Ectodermal cell (in vitro differentiated cells): ENCODE data around the gene SPAG17.
"Not testable (repeated sequence)": the region's sequence is repeated elsewhere in the genome, so short reads cannot be mapped to it uniquely, and the experiment has no call there.

ENCODE experiments used
- H3K27ac ChIP-seq: 2 replicates; pipeline ENCODE4 v1.7.0; 2013; ENCODE audit warnings: mild to moderate bottlenecking, low read depth, low read length; ENCODE audit not compliant: insufficient read depth, poor library complexity, severe bottlenecking
- H3K27me3 ChIP-seq: 2 replicates; pipeline ENCODE4 v1.7.0; 2013; ENCODE audit warnings: mild to moderate bottlenecking, low read length; ENCODE audit not compliant: insufficient read depth, control insufficient read depth, poor library complexity, severe bottlenecking
- H3K36me3 ChIP-seq: one replicate; pipeline ENCODE4 v1.7.0; 2013; ENCODE audit warnings: low read length; ENCODE audit not compliant: control insufficient read depth, insufficient read depth
- H3K4me1 ChIP-seq: one replicate; pipeline ENCODE4 v1.7.0; 2013; ENCODE audit warnings: low read length; ENCODE audit not compliant: control insufficient read depth, insufficient read depth
- H3K4me3 ChIP-seq: 2 replicates; pipeline ENCODE4 v1.7.0; 2013; ENCODE audit warnings: low read depth, low read length, control low read depth; ENCODE audit not compliant: insufficient read depth
- H3K9me3 ChIP-seq: 2 replicates; pipeline ENCODE4 v1.7.0; 2013; ENCODE audit warnings: mild to moderate bottlenecking, low read length, moderate library complexity; ENCODE audit not compliant: control insufficient read depth
- WGBS, 2 experiments: methylation state at CpG; one replicate each; pipeline ENCODE4 v1.1.7; 2013; ENCODE audit warnings: missing lambda C conversion rate in 2 of 2; 5-methylcytosine and 5-hydroxymethylcytosine counted together

SPAG17 gene

DNA sequence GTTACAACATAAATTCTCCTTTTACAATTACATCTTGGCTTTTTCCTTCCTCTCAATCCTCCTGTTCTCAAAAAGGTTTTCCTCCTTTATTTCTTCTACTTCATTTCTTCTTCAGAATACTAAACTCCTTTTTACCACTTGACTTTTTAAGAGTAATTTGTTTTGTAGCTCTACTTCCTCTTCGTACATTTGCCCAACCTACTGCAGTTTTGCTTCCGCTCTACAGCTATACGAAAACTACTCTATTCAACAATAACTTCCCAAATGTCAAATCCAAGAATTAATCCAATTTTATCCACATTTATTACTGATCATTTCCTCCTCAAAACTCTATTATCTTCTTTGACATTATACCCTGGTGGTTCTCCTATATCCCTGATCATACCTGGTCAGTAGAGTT is 259.0 kb downstream of the SPAG17 start:
- no peaks in the 10 kb centered on the region for H3K9me3 ChIP-seq
- no peak overlapping the region for H3K27ac ChIP-seq
- 94 to 98% methylated on average over 3 of the region's 3 CpGs for WGBS, 2 experiments
- H3K27me3 ChIP-seq: no peaks in the 10 kb centered on the region
- H3K4me3 ChIP-seq: no peak overlapping the region
- peaks cover 5% of the 10 kb centered on the region for H3K4me1 ChIP-seq
- H3K36me3 ChIP-seq: no peaks in the 10 kb centered on the region

DNA sequence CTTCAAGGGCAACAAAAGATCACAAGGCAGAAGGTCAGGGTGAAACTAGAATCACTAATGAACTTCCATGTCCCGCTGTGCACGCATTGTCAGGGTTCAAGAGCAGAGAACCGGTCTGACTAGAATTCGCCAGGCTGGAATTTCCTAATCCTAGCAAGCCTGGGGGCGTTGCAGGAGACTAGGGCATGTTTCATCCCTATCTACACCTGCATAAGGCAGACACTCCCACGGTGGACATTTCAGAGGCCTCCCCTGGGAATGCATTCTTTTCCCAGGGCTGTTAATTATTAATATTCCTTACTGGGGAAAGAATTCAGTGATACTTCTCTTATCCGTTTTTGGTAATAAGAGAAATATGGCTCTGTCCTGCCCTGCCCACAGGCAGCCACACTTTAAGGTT is 262.3 kb downstream of the SPAG17 start:
- WGBS, 2 experiments: 94 to 95% methylated on average over 7 of the region's 7 CpGs
- H3K4me3 ChIP-seq, H3K27me3 ChIP-seq, H3K9me3 ChIP-seq, H3K4me1 ChIP-seq, H3K27ac ChIP-seq: not testable (repeated sequence)
- H3K36me3 ChIP-seq: peaks cover 10% of the 10 kb centered on the region

DNA sequence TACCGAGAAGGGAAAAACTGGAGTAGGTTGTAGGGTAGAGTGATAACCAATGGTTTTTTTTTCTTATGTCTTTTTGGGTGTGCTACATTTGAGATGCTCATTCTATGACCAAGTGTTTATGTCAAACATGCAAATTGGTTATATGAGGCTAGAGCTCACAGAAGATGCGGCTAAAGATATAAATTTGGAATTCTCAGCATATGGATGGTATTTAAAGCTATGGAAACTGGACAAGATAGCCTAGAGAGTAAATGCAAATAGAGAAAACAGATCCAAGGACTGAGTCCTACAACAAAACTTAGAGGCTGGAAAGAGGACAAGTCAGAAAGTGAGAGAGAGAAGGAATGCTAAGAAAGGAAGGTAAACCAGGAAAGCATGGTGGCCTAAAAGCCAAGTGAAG is 263.0 kb downstream of the SPAG17 start:
- Histone ChIP-seq H3K27ac (no peak overlapping the region), H3K27me3 (no peaks in the 10 kb centered on the region), H3K36me3 (peaks cover 10% of the 10 kb centered on the region), H3K9me3 (no peaks in the 10 kb centered on the region), H3K4me1 (no peaks in the 10 kb centered on the region), H3K4me3 (no peak overlapping the region)
- 95 to 96% methylated on average over 2 of the region's 2 CpGs for WGBS, 2 experiments

DNA sequence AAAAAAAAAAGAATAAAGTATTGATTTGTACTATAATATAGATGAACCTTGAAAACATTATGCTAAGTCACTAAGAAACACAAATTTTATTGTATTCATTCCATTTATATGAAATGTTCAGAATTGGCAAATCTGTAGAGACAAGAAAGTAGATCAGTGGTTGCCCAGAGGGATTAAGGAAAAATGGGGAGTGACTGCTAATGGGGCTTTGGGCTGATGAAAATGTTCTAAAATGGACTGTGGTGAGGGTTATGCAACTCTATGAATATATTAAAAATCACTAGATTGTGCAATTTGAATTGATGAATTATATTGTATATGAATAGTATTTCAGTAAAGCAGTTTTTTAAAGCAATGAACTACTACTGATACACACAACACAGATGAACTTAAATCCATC is 265.7 kb downstream of the SPAG17 start:
- Histone ChIP-seq H3K9me3 (no peaks in the 10 kb centered on the region), H3K4me1 (no peaks in the 10 kb centered on the region), H3K27me3 (no peaks in the 10 kb centered on the region), H3K36me3 (peaks cover 10% of the 10 kb centered on the region), H3K27ac (no peak overlapping the region), H3K4me3 (no peak overlapping the region)

DNA sequence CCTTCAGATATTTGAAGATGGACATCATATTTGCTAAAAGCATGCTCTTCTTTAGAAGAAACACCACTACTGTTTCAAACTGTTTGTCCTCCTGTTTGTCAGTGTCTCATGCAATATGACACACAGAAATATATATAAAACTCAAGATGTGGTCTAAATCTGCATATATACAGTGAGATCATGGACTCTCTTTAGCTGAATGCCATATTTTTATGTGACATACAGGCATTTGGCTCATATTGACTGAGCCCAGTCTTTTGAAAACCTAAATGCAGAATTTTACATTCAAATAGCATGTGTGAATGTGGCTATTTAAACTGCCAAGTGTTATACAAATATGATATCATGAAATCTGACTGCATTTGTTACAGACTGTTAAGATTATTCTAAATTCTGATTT is 274.0 kb downstream of the SPAG17 start:
- Histone ChIP-seq H3K4me3 (no peak overlapping the region), H3K27me3 (no peaks in the 10 kb centered on the region), H3K36me3 (peaks cover 14% of the 10 kb centered on the region), H3K27ac (no peak overlapping the region), H3K4me1 (no peaks in the 10 kb centered on the region), H3K9me3 (no peaks in the 10 kb centered on the region)

DNA sequence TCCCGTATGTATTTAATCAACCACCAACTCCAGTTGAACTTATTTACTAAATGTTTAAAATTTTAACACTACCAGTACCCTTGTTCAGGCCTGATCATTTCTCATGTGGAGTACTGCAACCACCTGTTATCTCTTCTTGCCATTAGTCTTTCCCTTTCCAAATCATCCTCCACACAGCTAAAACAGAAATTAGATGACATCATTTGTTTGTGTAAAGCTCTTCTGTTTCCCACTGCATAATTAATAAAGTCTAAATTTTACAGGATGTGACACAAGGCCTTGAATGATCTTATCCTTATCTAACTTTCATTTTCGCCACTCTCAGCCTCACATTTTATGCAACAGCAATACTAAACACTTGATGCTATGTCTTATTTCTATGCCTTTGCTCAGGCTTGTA is 280.0 kb downstream of the SPAG17 start:
- Histone ChIP-seq H3K4me3 (no peak overlapping the region), H3K9me3 (no peaks in the 10 kb centered on the region), H3K27me3 (no peaks in the 10 kb centered on the region), H3K36me3 (peaks cover 4% of the 10 kb centered on the region), H3K27ac (no peak overlapping the region), H3K4me1 (no peaks in the 10 kb centered on the region)
- 96 to 97% methylated on average over 2 of the region's 2 CpGs for WGBS, 2 experiments

DNA sequence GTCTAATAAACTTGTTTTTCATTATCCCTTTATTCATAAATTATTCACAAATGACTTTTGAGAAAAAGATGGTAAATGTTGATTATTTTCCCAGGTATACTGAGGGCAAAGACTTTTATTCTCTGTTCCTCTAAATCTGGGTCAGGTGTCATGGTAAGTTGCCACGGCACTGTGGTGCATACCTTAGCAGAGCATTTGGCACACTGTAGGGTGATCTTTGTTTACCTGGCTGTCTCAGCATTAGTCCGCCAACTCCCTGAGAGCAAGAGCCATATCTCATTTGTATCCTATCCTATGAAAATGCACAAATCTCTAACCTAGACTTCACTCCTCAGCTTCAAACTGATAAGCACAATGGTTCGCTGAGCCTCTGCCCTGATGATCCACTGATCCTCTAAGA is 280.5 kb downstream of the SPAG17 start:
- no peaks in the 10 kb centered on the region for H3K4me1 ChIP-seq
- no peaks in the 10 kb centered on the region for H3K27me3 ChIP-seq
- H3K36me3 ChIP-seq: peaks cover 4% of the 10 kb centered on the region
- H3K4me3 ChIP-seq: no peak overlapping the region
- no peak overlapping the region for H3K27ac ChIP-seq
- 96% methylated on average over 3 of the region's 3 CpGs for WGBS, 2 experiments
- no peaks in the 10 kb centered on the region for H3K9me3 ChIP-seq
